GM23338 (cell line): ENCODE measurements around the gene SUPT3H. TPM values are rescaled to one million over a fixed set of nuclear protein-coding genes. Genes with fewer than 3 reads are reported as not detected.

ENCODE experiments used
- ATAC-seq: fragments of 200-7000 bp; cut with Tn5 transposase; 3 replicates; pipeline ENCODE4 v1.9.1; 2020
- DNase-seq: peaks from one replicate; pipeline ENCODE4 v3.0.0-alpha.2; 2015; ENCODE audit warnings: low spot score
- H2AFZ ChIP-seq: fragments of 200-600 bp; sonication (generic); 2 replicates; pipeline ENCODE4 v1.8.0; 2016; ENCODE audit warnings: antibody characterized with exemption, mild to moderate bottlenecking, moderate library complexity
- H3F3A ChIP-seq: fragments of 200-600 bp; sonication (generic); replicated peaks from 2 replicates; pipeline ENCODE4 v1.8.0; 2017; ENCODE audit warnings: antibody characterized with exemption, mixed run types, low read depth
- H3K27ac ChIP-seq: fragments of 200-600 bp; sonication (generic); 2 replicates; pipeline ENCODE4 v1.6.1; 2016; ENCODE audit warnings: low read depth
- H3K27me3 ChIP-seq: fragments of 200-600 bp; sonication (generic); 2 replicates; pipeline ENCODE4 v1.8.0; 2016; ENCODE audit warnings: mild to moderate bottlenecking, mixed run types, moderate library complexity; ENCODE audit not compliant: insufficient read depth
- H3K36me3 ChIP-seq: fragments of 200-600 bp; sonication (generic); 2 replicates; pipeline ENCODE4 v1.8.0; 2016; ENCODE audit warnings: mild to moderate bottlenecking; ENCODE audit not compliant: insufficient read depth
- H3K4me1 ChIP-seq: fragments of 200-600 bp; sonication (generic); 2 replicates; pipeline ENCODE4 v1.8.0; 2016; ENCODE audit warnings: mild to moderate bottlenecking, moderate library complexity; ENCODE audit not compliant: insufficient read depth
- H3K4me2 ChIP-seq: fragments of 200-600 bp; sonication (generic); 2 replicates; pipeline ENCODE4 v1.7.1; 2017; ENCODE audit warnings: mixed run types
- H3K4me3 ChIP-seq: fragments of 200-600 bp; sonication (generic); 2 replicates; pipeline ENCODE4 v1.6.1; 2016; ENCODE audit warnings: mixed run types
- H3K79me2 ChIP-seq: fragments of 200-600 bp; sonication (generic); replicated peaks from 2 replicates; pipeline ENCODE4 v1.8.0; 2017; ENCODE audit warnings: mild to moderate bottlenecking; ENCODE audit not compliant: insufficient read depth
- H3K9me2 ChIP-seq: fragments of 200-600 bp; sonication (generic); 2 replicates; pipeline ENCODE4 v1.8.0; 2017; ENCODE audit not compliant: insufficient read depth
- H4K20me1 ChIP-seq: fragments of 200-600 bp; sonication (generic); replicated peaks from 2 replicates; pipeline ENCODE4 v1.8.0; 2017; ENCODE audit warnings: mild to moderate bottlenecking; ENCODE audit not compliant: insufficient read depth
- H3K27ac Mint-ChIP-seq: 2 replicates; pipeline ENCODE4 v1.8.0; 2020; ENCODE audit warnings: inconsistent platforms, mild to moderate bottlenecking, moderate library complexity, mixed read lengths
- H3K27me3 Mint-ChIP-seq: 3 replicates; pipeline ENCODE4 v1.8.0; 2022; ENCODE audit warnings: low read depth, mild to moderate bottlenecking, moderate library complexity, mixed read lengths, inconsistent platforms; ENCODE audit not compliant: insufficient read depth, poor library complexity
- H3K36me3 Mint-ChIP-seq: 3 replicates; pipeline ENCODE4 v1.8.0; 2021; ENCODE audit warnings: low read depth, mild to moderate bottlenecking, inconsistent platforms, moderate library complexity, mixed read lengths
- H3K4me1 Mint-ChIP-seq: 3 replicates; pipeline ENCODE4 v1.8.0; 2020; ENCODE audit warnings: mild to moderate bottlenecking, inconsistent platforms, mixed read lengths
- H3K4me3 Mint-ChIP-seq: 3 replicates; pipeline ENCODE4 v1.8.0; 2021; ENCODE audit warnings: moderate library complexity, mild to moderate bottlenecking, inconsistent platforms, mixed read lengths
- H3K9me3 Mint-ChIP-seq: 3 replicates; pipeline ENCODE4 v1.8.0; 2020; ENCODE audit warnings: moderate library complexity, mild to moderate bottlenecking, inconsistent platforms, mixed read lengths
- CREB1 ChIP-seq: fragments of 250-450 bp; sonication (Bioruptor Pico); IDR thresholded peaks from 2 replicates; pipeline ENCODE4 v1.5.0; 2020; ENCODE audit warnings: low read depth, mild to moderate bottlenecking, moderate library complexity
- CTCF ChIP-seq, 2 experiments: fragments of 200-600 bp in 1 of 2; sonication (generic) in 1 of 2; conservative IDR thresholded peaks; 2 replicates each; pipeline versions ENCODE4 v1.5.1 to v1.6.1; 2016 to 2017; ENCODE audit warnings: antibody characterized with exemption in 2 of 2, low read depth in 2 of 2, mild to moderate bottlenecking in 2 of 2, moderate library complexity in 1 of 2
- ETS1 ChIP-seq: IDR thresholded peaks from 2 replicates; pipeline ENCODE4 v1.6.1; 2016; ENCODE audit warnings: antibody characterized with exemption
- EZH2 ChIP-seq: fragments of 200-600 bp; sonication (generic); IDR thresholded peaks from one replicate; pipeline ENCODE4 v1.8.0; 2017; ENCODE audit warnings: antibody characterized with exemption, mild to moderate bottlenecking, low read depth; ENCODE audit not compliant: unreplicated experiment
- EZH2phosphoT487 ChIP-seq: fragments of 200-600 bp; sonication (generic); IDR thresholded peaks from one replicate; pipeline ENCODE4 v1.8.1; 2018; ENCODE audit warnings: antibody characterized with exemption; ENCODE audit not compliant: unreplicated experiment
- JUNB ChIP-seq: IDR thresholded peaks from one replicate; pipeline ENCODE4 v1.6.1; 2016; ENCODE audit warnings: antibody characterized with exemption; ENCODE audit not compliant: unreplicated experiment
- NANOG ChIP-seq: IDR thresholded peaks from 2 replicates; pipeline ENCODE4 v1.6.1; 2016; ENCODE audit warnings: antibody characterized with exemption, borderline replicate concordance
- POLR2AphosphoS5 ChIP-seq: IDR thresholded peaks from 2 replicates; pipeline ENCODE4 v1.6.1; 2016; ENCODE audit warnings: antibody characterized with exemption, low read depth
- STAT1 ChIP-seq: IDR thresholded peaks from one replicate; pipeline ENCODE4 v1.6.1; 2016; ENCODE audit warnings: antibody characterized with exemption; ENCODE audit not compliant: unreplicated experiment
- ZNF114 ChIP-seq: fragments of 250-450 bp; sonication (Bioruptor Pico); IDR thresholded peaks from 2 replicates; pipeline ENCODE4 v1.5.0; 2020; ENCODE audit warnings: mild to moderate bottlenecking, moderate library complexity
- ZNF331 ChIP-seq: fragments of 250-450 bp; sonication (Bioruptor Pico); IDR thresholded peaks from 2 replicates; pipeline ENCODE4 v1.5.0; 2020; ENCODE audit warnings: low read depth, mild to moderate bottlenecking, moderate library complexity
- ZNF462 ChIP-seq: fragments of 250-450 bp; sonication (Bioruptor Pico); IDR thresholded peaks from 2 replicates; pipeline ENCODE4 v1.5.0; 2020; ENCODE audit warnings: mild to moderate bottlenecking, moderate library complexity
- polyA plus RNA-seq: library from polyadenylated mRNA; unstranded; fragments of >200 nt; fragmentation: Nextera tagmentation; extraction: Ambion mirVana; gene quantifications from 2 replicates; pipeline ENCODE4 v1.2.1, GENCODE V29; 2016
- total RNA-seq: library from RNA; depleted of rRNA; stranded (reverse); fragments of >200 nt; shearing (Covaris generic); gene quantifications from 2 replicates; pipeline ENCODE4 v1.2.3, GENCODE V29; 2014
- TF ChIP-seq, protein P1 (sequence below): IDR thresholded peaks from one replicate; pipeline ENCODE4 v1.6.1; 2018; ENCODE audit warnings: antibody characterized with exemption; ENCODE audit not compliant: unreplicated experiment

Gene SUPT3H
- total and polyA plus RNA-seq, 2 experiments from 2014 or later, result 11.4 to 30.1 TPM

GRCh38 chr6:44892579-44892978 lies 485.2 kb downstream of the SUPT3H start:
- Histone ChIP-seq H3K27ac (no peak overlapping the region), H4K20me1 (no peaks in the 10 kb centered on the region), H3K79me2 (no peaks in the 10 kb centered on the region), H3K4me3 (no peak overlapping the region), H3F3A (no peaks in the 10 kb centered on the region), H3K4me1 (no peaks in the 10 kb centered on the region), H2AFZ (no peak overlapping the region), H3K9me2 (no peaks in the 10 kb centered on the region), H3K4me2 (no peak overlapping the region), H3K36me3 (no peaks in the 10 kb centered on the region), H3K27me3 (no peaks in the 10 kb centered on the region)
- Mint-ChIP-seq H3K36me3 (no peaks in the 10 kb centered on the region; the same call in 2 of the 3 replicates), H3K4me1 (no peaks in the 10 kb centered on the region), H3K4me3 (no peak overlapping the region), H3K27me3 (no peaks in the 10 kb centered on the region), H3K27ac (no peak overlapping the region), H3K9me3 (peaks cover 3% of the 10 kb centered on the region; the same call in 2 of the 3 replicates)
- TF ChIP-seq STAT1 (no peak), JUNB (no peak), ETS1 (no peak), CREB1 (CRISPR knock-in tag) (no peak), ZNF331 (no peak), ZNF462 (CRISPR knock-in tag) (no peak), ZNF114 (CRISPR knock-in tag) (no peak), CTCF (conservative IDR thresholded peaks at IDR 0.05; ENCODE audit: low read depth in 2 of 2) (no peak), EZH2phosphoT487 (no peak), EZH2 (no peak), POLR2AphosphoS5 (no peak), NANOG (no peak)
- TF ChIP-seq, protein P1, sequence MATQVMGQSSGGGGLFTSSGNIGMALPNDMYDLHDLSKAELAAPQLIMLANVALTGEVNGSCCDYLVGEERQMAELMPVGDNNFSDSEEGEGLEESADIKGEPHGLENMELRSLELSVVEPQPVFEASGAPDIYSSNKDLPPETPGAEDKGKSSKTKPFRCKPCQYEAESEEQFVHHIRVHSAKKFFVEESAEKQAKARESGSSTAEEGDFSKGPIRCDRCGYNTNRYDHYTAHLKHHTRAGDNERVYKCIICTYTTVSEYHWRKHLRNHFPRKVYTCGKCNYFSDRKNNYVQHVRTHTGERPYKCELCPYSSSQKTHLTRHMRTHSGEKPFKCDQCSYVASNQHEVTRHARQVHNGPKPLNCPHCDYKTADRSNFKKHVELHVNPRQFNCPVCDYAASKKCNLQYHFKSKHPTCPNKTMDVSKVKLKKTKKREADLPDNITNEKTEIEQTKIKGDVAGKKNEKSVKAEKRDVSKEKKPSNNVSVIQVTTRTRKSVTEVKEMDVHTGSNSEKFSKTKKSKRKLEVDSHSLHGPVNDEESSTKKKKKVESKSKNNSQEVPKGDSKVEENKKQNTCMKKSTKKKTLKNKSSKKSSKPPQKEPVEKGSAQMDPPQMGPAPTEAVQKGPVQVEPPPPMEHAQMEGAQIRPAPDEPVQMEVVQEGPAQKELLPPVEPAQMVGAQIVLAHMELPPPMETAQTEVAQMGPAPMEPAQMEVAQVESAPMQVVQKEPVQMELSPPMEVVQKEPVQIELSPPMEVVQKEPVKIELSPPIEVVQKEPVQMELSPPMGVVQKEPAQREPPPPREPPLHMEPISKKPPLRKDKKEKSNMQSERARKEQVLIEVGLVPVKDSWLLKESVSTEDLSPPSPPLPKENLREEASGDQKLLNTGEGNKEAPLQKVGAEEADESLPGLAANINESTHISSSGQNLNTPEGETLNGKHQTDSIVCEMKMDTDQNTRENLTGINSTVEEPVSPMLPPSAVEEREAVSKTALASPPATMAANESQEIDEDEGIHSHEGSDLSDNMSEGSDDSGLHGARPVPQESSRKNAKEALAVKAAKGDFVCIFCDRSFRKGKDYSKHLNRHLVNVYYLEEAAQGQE, result no peak
- ATAC-seq (no peak), DNase-seq (no peak)
